Measurements from ENCODE around the gene ARL13B. TPM values are rescaled to one million over a fixed set of nuclear protein-coding genes. Genes with fewer than 3 reads are reported as not detected.

Gene ARL13B
- total and polyA plus RNA-seq, 2 of the 13 experiments (the other 11 are each of a cell fraction or from before 2014, with no cell fraction given), result 2.2 to 9.6 TPM

- TF ChIP-seq ZBTB20 (CRISPR knock-in tag; IDR thresholded peaks at IDR 0.05; ENCODE audit: borderline replicate concordance, low read depth) (no peak), MXI1 (IDR thresholded peaks at IDR 0.05; ENCODE audit: borderline replicate concordance, low read depth, low read length) (no peak), MXD4 (CRISPR knock-in tag; IDR thresholded peaks at IDR 0.05) (no peak), ZNF501 (CRISPR knock-in tag; IDR thresholded peaks at IDR 0.05) (no peak), PPARG (CRISPR knock-in tag; conservative IDR thresholded peaks at IDR 0.05) (no peak), AKAP8 (CRISPR knock-in tag; IDR thresholded peaks at IDR 0.05) (no peak), ZNF503 (CRISPR knock-in tag; IDR thresholded peaks at IDR 0.05) (no peak), BCL3 (CRISPR knock-in tag; IDR thresholded peaks at IDR 0.05) (no peak)
Observed at GRCh38 chr3:94089126-94089525, 109.2 kb downstream of the ARL13B start (continued).

- CTCF ChIA-PET (ENCODE audit: low intra/inter-chr PET ratio, low total read pairs), result no interaction called here
- no peak for DNase-seq (ENCODE audit: low spot score)
- H3K9ac ChIP-seq (ENCODE audit: insufficient read depth, low read depth, low read length), result no peak overlapping the region
- TF ChIP-seq ZNF639 (CRISPR knock-in tag; conservative IDR thresholded peaks at IDR 0.05) (no peak), ZNF512 (CRISPR knock-in tag; IDR thresholded peaks at IDR 0.05) (no peak), JUN (CRISPR knock-in tag; IDR thresholded peaks at IDR 0.05) (no peak), ZNF761 (CRISPR knock-in tag; conservative IDR thresholded peaks at IDR 0.05) (no peak), E2F5 (CRISPR knock-in tag; conservative IDR thresholded peaks at IDR 0.05) (no peak), ZZZ3 (CRISPR knock-in tag; IDR thresholded peaks at IDR 0.05; ENCODE audit: borderline replicate concordance) (no peak), HBP1 (CRISPR knock-in tag; IDR thresholded peaks at IDR 0.05; ENCODE audit: low read depth) (no peak), ZNF44 (CRISPR knock-in tag; IDR thresholded peaks at IDR 0.05) (no peak)
Observed at GRCh38 chr3:94092086-94092485, 112.1 kb downstream of the ARL13B start.

More at GRCh38 chr3:94092086-94092485, 112.1 kb downstream of the ARL13B start:
- Histone ChIP-seq H3K4me2 (ENCODE audit: low read depth, low read length) (no peak overlapping the region), H3K27ac (ENCODE audit: extremely low read length, insufficient read depth, low read length) (no peak overlapping the region), H3K9me3 (ENCODE audit: low read length) (no peaks in the 10 kb centered on the region), H3K79me2 (ENCODE audit: insufficient read depth, low read length) (no peaks in the 10 kb centered on the region), H3K36me3 (replicated peaks in 1 of 2; ENCODE audit: control insufficient read depth in 1 of 2, insufficient read depth in 2 of 2, low read length in 2 of 2) (peaks cover 0 to 11% of the 10 kb centered on the region in 2 experiments; a peak in 3 of 5 replicates), H3K4me1 (ENCODE audit: insufficient read depth, low read length) (no peaks in the 10 kb centered on the region), H3K4me3 (replicated peaks in 1 of 3; ENCODE audit: insufficient read depth in 1 of 3, low read depth in 2 of 3, low read length in 3 of 3) (no peak overlapping the region), H4K20me1 (ENCODE audit: insufficient read depth, low read length) (no peaks in the 10 kb centered on the region), H2AFZ (ENCODE audit: low read length) (no peak overlapping the region), H3K27me3 (ENCODE audit: control insufficient read depth in 1 of 2, insufficient read depth in 2 of 2, low read length in 2 of 2) (no peaks in the 10 kb centered on the region)
- POLR2A ChIA-PET, result no interaction called here
- BruUV-seq (replicated peaks), result no TSS peak
- in situ Hi-C loops (cut with HindIII; ENCODE audit: extremely low pct_ligation_motif_present, low pct_unique_long_range_greater_than_20kb) (no loop called here), intact Hi-C loops (cut with micrococcal nuclease; ENCODE audit: unreplicated experiment) (no loop called here)
- no peak for FAIRE-seq
- no peak for ATAC-seq
- WGBS (ENCODE audit: low lambda C conversion rate), result 100% methylated on average over 1 of the region's 1 CpG
